ENCODE results near the gene LOC101059915.
"Not testable (repeated sequence)": the region's sequence is repeated elsewhere in the genome, so short reads cannot be mapped to it uniquely, and the experiment has no call there.

The LOC101059915 gene

DNA sequence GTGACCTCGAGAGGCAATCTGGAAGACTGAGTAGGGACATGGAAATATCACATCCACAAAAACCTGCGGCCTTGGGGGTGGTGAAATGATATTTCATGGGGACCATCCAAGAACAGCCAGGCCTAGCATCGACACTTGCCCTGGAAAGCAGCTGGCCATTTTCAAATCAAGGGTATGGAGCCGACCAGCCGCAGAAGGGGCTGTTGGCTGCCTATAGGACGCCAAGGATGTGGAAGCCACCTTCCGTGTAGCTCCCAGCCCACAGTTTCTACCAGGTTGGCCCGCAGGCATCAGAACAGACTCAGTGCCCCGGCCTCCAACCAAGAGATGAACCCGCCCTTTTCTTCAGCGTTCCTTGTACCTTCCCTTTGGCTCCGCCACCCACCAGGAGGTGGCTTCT lies 5.4 kb upstream of the LOC101059915 start:
- Histone ChIP-seq H3K4me1 (ENCODE audit: control insufficient read depth, insufficient read depth, low read length, poor library complexity, severe bottlenecking) (peaks cover 9% of the 10 kb centered on the region), H3K27ac (ENCODE audit: insufficient read depth, low read length, poor library complexity, severe bottlenecking) (no peak overlapping the region), H3K36me3 (ENCODE audit: control insufficient read depth, insufficient read depth, low read length) (no peaks in the 10 kb centered on the region), H3K27me3 (replicated peaks; ENCODE audit: control insufficient read depth, insufficient read depth, low read length, poor library complexity, severe bottlenecking) (no peaks in the 10 kb centered on the region), H3K9me3 (ENCODE audit: control insufficient read depth, low read length) (no peaks in the 10 kb centered on the region), H3K4me3 (ENCODE audit: insufficient read depth, low read depth, low read length, poor library complexity, severe bottlenecking) (no peak overlapping the region)
- no peak for DNase-seq

DNA sequence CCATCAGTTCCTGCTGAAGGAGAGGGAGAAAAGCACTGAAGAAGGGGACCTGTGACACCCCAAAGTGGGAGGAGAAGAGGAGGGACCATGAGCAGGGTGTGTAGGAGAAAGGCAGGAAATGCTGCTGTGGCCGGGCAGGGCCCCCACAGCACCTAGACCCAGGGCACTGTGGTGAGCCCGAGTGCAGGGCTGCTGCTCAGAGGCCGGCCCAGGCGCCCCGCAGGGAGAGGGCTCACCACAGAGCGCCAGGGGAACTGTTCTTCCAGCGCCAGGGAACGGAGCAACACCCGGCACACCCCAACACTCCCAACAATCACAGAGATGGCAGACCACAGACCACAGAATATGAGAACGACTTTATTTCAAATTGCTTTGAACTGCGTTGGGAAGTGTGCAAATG lies 4.7 kb upstream of the LOC101059915 start:
- H3K36me3 ChIP-seq (ENCODE audit: control insufficient read depth, insufficient read depth, low read length); H3K9me3 ChIP-seq (ENCODE audit: control insufficient read depth, low read length); H3K27ac ChIP-seq (ENCODE audit: insufficient read depth, low read length, poor library complexity, severe bottlenecking); H3K4me1 ChIP-seq (ENCODE audit: control insufficient read depth, insufficient read depth, low read length, poor library complexity, severe bottlenecking); H3K27me3 ChIP-seq (replicated peaks; ENCODE audit: control insufficient read depth, insufficient read depth, low read length, poor library complexity, severe bottlenecking); H3K4me3 ChIP-seq (ENCODE audit: insufficient read depth, low read depth, low read length, poor library complexity, severe bottlenecking); DNase-seq: not testable (repeated sequence)

DNA sequence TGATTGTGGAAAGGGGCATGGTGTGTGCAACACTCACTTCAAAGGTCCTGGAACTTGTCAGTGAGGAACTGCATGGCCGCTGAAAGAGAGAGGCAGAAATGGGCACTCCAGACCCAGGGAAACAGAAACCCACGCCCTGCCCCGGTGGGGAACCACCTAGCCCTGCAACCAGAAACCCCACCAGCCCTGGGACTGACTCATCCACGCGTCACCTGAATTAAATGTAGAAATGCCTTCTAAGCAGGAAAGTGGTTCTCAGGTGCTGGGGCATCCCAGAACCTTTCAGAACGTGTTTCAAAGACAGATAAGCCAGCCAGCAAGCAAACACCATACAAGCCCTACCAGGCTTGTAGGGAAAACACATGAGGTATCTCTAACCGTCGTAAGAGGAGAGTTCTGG lies 4.1 kb upstream of the LOC101059915 start:
- not testable (repeated sequence) for H3K36me3 ChIP-seq (ENCODE audit: control insufficient read depth, insufficient read depth, low read length); H3K4me3 ChIP-seq (ENCODE audit: insufficient read depth, low read depth, low read length, poor library complexity, severe bottlenecking); H3K27ac ChIP-seq (ENCODE audit: insufficient read depth, low read length, poor library complexity, severe bottlenecking); H3K4me1 ChIP-seq (ENCODE audit: control insufficient read depth, insufficient read depth, low read length, poor library complexity, severe bottlenecking); H3K27me3 ChIP-seq (replicated peaks; ENCODE audit: control insufficient read depth, insufficient read depth, low read length, poor library complexity, severe bottlenecking); H3K9me3 ChIP-seq (ENCODE audit: control insufficient read depth, low read length)
- DNase-seq: peak; percentile 21 to 44 (median 21)

DNA sequence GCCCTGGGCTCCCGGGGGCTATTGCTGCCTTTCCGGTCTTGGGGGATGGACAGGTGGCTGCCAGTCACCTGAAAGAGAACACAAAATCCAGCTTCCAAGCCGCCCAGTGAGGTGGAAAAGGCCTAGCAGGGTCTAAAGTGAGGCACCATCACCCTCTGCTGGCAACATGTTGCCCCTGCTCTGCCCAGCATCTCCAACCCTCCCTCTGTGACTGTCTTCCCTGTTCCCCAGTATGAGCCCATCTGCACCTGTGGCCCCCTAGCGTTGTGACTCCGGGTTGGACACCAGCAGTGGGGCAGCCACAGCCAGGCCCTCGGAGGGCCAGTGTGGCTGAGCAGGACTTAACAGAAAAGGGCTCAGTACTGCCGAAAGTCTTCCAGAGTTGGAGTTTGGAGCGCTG lies 3.1 kb upstream of the LOC101059915 start:
- not testable (repeated sequence) for H3K36me3 ChIP-seq (ENCODE audit: control insufficient read depth, insufficient read depth, low read length); H3K27ac ChIP-seq (ENCODE audit: insufficient read depth, low read length, poor library complexity, severe bottlenecking); DNase-seq; H3K4me1 ChIP-seq (ENCODE audit: control insufficient read depth, insufficient read depth, low read length, poor library complexity, severe bottlenecking); H3K9me3 ChIP-seq (ENCODE audit: control insufficient read depth, low read length); H3K4me3 ChIP-seq (ENCODE audit: insufficient read depth, low read depth, low read length, poor library complexity, severe bottlenecking); H3K27me3 ChIP-seq (replicated peaks; ENCODE audit: control insufficient read depth, insufficient read depth, low read length, poor library complexity, severe bottlenecking)

DNA sequence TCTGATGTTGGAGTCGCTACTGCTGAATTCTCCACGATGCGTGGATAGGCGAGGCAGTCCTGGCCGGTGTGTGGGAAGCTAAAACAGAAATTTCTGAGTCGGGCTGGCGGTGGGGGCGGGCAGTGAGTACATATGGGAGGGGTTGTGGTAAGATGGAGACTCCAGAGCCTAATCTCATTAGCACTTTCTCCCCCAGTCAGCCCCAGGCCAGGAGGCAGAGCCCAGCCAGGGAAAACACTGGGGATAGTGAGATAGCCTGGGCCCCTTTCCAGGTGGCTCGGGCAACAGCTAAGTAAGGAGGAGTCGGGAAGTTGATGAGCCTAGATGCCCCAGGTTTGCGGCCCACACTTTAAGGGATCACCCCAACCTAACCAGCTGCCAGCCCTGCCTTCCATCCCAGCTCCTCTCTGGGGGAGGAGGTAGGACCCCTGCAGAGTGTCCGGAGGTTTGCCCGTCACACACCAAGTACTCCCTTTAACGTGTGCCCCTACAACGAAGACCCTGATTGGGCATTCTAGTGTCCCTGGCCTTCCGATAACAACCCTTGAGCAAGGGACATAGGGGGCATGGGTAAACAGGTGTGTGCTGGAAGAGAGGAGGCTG lies 2.4 kb upstream of the LOC101059915 start:
- H3K4me3 ChIP-seq (ENCODE audit: insufficient read depth, low read depth, low read length, poor library complexity, severe bottlenecking): no peak overlapping the region
- no peak for DNase-seq
- no peaks in the 10 kb centered on the region for H3K27me3 ChIP-seq (replicated peaks; ENCODE audit: control insufficient read depth, insufficient read depth, low read length, poor library complexity, severe bottlenecking)
- H3K4me1 ChIP-seq (ENCODE audit: control insufficient read depth, insufficient read depth, low read length, poor library complexity, severe bottlenecking): peaks cover 9% of the 10 kb centered on the region
- no peak overlapping the region for H3K27ac ChIP-seq (ENCODE audit: insufficient read depth, low read length, poor library complexity, severe bottlenecking)
- H3K9me3 ChIP-seq (ENCODE audit: control insufficient read depth, low read length): no peaks in the 10 kb centered on the region
- no peaks in the 10 kb centered on the region for H3K36me3 ChIP-seq (ENCODE audit: control insufficient read depth, insufficient read depth, low read length)

DNA sequence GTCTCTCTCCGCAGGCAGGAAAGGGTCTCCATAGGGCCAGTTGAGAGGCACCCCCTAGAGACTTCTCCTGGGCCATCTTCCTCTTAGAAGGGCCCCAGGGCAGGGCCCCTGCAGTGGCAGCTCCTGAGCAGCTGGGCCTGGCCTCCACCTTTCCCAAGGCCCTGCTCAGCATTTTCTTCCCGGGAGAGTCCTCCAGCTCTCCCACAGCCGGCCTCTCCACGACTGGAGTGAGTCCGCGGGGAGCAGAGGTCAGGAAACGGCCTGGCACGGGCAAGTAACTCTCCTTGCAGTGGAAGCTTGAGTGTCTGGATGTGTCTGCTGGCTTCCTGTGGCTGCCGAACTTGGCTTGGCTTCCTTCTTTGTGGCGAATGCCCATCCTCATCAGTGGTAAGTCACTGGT lies 1.6 kb upstream of the LOC101059915 start:
- no peak overlapping the region for H3K4me3 ChIP-seq (ENCODE audit: insufficient read depth, low read depth, low read length, poor library complexity, severe bottlenecking)
- no peak for DNase-seq

DNA sequence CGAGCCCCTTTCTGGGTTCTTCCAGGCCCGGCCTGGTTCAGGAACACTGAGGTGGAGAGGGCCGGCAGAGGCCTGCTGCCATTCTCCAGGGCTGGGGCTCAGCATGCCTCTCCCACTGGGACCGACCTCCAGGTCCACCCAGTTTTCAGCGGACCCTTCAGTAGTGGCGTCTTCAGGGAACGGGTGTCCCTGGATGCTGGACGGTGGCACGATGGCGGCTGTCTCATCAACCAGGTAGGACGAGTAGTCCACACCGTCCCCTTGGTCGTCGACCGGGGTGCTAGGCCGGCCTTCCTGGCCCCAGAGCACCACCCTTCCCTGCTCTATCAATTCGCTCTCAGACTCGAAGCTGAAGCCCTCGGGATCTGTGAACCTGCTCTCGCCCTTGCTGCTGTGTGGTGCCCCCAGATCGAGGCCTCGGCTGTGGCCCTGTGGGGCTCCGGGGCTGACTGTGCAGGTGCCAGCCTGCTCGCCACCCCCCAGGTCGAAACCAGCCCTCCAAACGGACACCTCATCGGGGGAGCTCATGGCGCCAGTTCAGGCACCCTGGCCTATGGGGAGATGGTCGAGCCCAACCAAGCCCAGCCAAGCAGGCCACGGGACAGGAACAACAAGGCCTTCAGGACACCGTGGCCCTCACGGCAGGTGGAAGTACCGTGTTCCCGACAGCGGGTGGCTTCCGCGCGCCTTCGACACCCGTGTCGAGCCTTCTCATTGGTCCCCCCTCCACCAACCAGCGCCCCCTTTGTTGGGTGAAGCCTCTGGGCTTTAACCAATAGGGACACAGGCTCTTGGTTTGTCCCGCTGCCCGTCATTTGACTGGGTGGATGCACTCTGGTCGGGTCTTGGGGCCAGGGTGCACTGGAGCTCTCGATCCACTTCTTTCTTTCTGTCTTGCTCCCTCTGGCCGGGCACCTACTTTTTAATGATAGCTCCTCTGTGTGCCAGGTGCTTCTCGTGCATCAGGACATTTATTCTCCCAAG lies 814 bp upstream of the LOC101059915 start:
- no peaks in the 10 kb centered on the region for H3K9me3 ChIP-seq (ENCODE audit: control insufficient read depth, low read length)
- no peaks in the 10 kb centered on the region for H3K27me3 ChIP-seq (replicated peaks; ENCODE audit: control insufficient read depth, insufficient read depth, low read length, poor library complexity, severe bottlenecking)
- no peaks in the 10 kb centered on the region for H3K36me3 ChIP-seq (ENCODE audit: control insufficient read depth, insufficient read depth, low read length)
- H3K4me1 ChIP-seq (ENCODE audit: control insufficient read depth, insufficient read depth, low read length, poor library complexity, severe bottlenecking): peaks cover 9% of the 10 kb centered on the region
- DNase-seq: no peak
- no peak overlapping the region for H3K27ac ChIP-seq (ENCODE audit: insufficient read depth, low read length, poor library complexity, severe bottlenecking)
- no peak overlapping the region for H3K4me3 ChIP-seq (ENCODE audit: insufficient read depth, low read depth, low read length, poor library complexity, severe bottlenecking)

More for the DNA sequence above, 1.6 kb upstream of the LOC101059915 start:
- Histone ChIP-seq H3K27me3 (replicated peaks; ENCODE audit: control insufficient read depth, insufficient read depth, low read length, poor library complexity, severe bottlenecking) (no peaks in the 10 kb centered on the region), H3K27ac (ENCODE audit: insufficient read depth, low read length, poor library complexity, severe bottlenecking) (no peak overlapping the region), H3K9me3 (ENCODE audit: control insufficient read depth, low read length) (no peaks in the 10 kb centered on the region), H3K36me3 (ENCODE audit: control insufficient read depth, insufficient read depth, low read length) (no peaks in the 10 kb centered on the region), H3K4me1 (ENCODE audit: control insufficient read depth, insufficient read depth, low read length, poor library complexity, severe bottlenecking) (peaks cover 9% of the 10 kb centered on the region)

DNA sequence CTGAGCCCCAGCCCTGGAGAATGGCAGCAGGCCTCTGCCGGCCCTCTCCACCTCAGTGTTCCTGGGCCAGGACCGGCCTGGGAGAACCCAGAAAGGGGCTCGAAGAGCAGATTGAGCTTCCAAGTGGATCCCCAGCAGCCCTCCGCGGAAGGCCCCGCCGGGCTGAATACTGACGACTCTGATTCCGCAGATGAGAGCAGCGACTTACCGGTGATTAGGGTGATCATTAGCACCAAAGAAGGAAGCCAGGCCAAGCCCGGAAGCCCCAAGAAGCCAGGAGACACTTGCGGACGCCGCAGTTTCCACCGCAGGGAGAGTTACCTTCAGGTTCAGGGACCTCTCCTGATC lies 876 bp downstream of the LOC101059915 start:
- no peak for DNase-seq
- Histone ChIP-seq H3K9me3 (ENCODE audit: control insufficient read depth, low read length) (no peaks in the 10 kb centered on the region), H3K4me3 (ENCODE audit: insufficient read depth, low read depth, low read length, poor library complexity, severe bottlenecking) (no peak overlapping the region)

DNA sequence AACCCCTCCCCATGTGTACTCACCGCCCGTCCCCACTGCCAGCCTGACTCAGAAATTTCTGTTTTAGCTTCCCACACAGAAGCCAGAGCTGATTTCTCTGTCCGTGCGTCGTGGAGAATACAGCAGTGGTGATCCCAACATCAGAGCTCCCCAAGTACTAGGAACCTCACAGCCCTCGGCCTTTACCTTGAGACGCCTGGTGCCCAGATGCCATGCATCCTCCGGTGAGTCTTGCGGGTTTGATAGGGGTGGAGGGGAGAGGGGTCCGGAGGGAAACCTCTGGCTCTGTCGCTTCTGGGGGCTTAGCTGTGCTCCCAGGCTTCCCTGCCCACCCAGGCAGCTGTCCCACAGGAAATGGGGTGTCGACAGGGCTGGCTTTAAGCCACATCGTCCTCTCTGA lies 2.1 kb downstream of the LOC101059915 start:
- Histone ChIP-seq H3K9me3 (ENCODE audit: control insufficient read depth, low read length) (no peaks in the 10 kb centered on the region), H3K36me3 (ENCODE audit: control insufficient read depth, insufficient read depth, low read length) (no peaks in the 10 kb centered on the region), H3K27me3 (replicated peaks; ENCODE audit: control insufficient read depth, insufficient read depth, low read length, poor library complexity, severe bottlenecking) (no peaks in the 10 kb centered on the region), H3K27ac (ENCODE audit: insufficient read depth, low read length, poor library complexity, severe bottlenecking) (no peak overlapping the region), H3K4me1 (ENCODE audit: control insufficient read depth, insufficient read depth, low read length, poor library complexity, severe bottlenecking) (no peaks in the 10 kb centered on the region), H3K4me3 (ENCODE audit: insufficient read depth, low read depth, low read length, poor library complexity, severe bottlenecking) (no peak overlapping the region)
- DNase-seq: no peak

More for the DNA sequence above, 876 bp downstream of the LOC101059915 start:
- no peak overlapping the region for H3K27ac ChIP-seq (ENCODE audit: insufficient read depth, low read length, poor library complexity, severe bottlenecking)
- H3K4me1 ChIP-seq (ENCODE audit: control insufficient read depth, insufficient read depth, low read length, poor library complexity, severe bottlenecking): peaks cover 6% of the 10 kb centered on the region
- no peaks in the 10 kb centered on the region for H3K36me3 ChIP-seq (ENCODE audit: control insufficient read depth, insufficient read depth, low read length)
- H3K27me3 ChIP-seq (replicated peaks; ENCODE audit: control insufficient read depth, insufficient read depth, low read length, poor library complexity, severe bottlenecking): no peaks in the 10 kb centered on the region

DNA sequence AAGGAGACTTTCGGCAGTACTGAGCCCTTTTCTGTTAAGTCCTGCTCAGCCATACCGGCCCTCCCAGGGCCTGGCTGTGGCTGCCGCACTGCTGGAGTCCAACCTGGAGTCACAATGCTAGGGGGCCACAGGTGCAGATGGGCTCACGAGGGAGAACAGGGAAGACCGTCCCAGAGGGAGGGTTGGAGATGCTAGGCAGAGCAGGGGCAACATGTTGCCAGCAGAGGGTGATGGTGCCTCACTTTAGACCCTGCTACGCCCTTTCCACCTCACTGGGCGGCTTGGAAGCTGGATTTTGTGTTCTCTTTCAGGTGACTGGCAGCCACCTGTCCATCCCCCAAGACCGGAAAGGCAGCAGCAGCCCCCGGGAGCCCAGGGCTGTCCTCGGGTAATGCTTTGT lies 2.6 kb downstream of the LOC101059915 start:
- not testable (repeated sequence) for H3K9me3 ChIP-seq (ENCODE audit: control insufficient read depth, low read length); H3K27me3 ChIP-seq (replicated peaks; ENCODE audit: control insufficient read depth, insufficient read depth, low read length, poor library complexity, severe bottlenecking); H3K4me1 ChIP-seq (ENCODE audit: control insufficient read depth, insufficient read depth, low read length, poor library complexity, severe bottlenecking); H3K4me3 ChIP-seq (ENCODE audit: insufficient read depth, low read depth, low read length, poor library complexity, severe bottlenecking); H3K36me3 ChIP-seq (ENCODE audit: control insufficient read depth, insufficient read depth, low read length); H3K27ac ChIP-seq (ENCODE audit: insufficient read depth, low read length, poor library complexity, severe bottlenecking)
- peak in 1 of 3 donors; percentile 4 for DNase-seq

Measured in effector memory CD4-positive, alpha-beta T cell (primary cell).